Body of pancreas (tissue), 4 donors: ENCODE data around the gene SLCO1B3. TPM values are rescaled to one million over a fixed set of nuclear protein-coding genes. Genes with fewer than 3 reads are reported as not detected.
A peak's percentile ranks its signal among the peaks of the same experiment; 100 is the strongest.

Experiments used
- ATAC-seq: fragments of 150-250 bp; one replicate; pipeline ENCODE4 v1.9.1; 2016
- DNase-seq, 4 donors: peaks; one replicate each; pipeline ENCODE4 v3.0.0-alpha.2; 2019
- H3K27ac ChIP-seq, 4 donors: fragments of 200-600 bp; sonication (generic); 1 replicate in 3 of 4; 2 replicates in 1 of 4; pipeline versions ENCODE4 v1.5.1 to v1.6.1; 2016 to 2019; ENCODE audit warnings: mild to moderate bottlenecking in 1 of 4, mixed read lengths in 1 of 4, moderate library complexity in 1 of 4
- H3K27me3 ChIP-seq, 2 donors: fragments of 200-600 bp; sonication (generic); one replicate each; pipeline ENCODE4 v1.6.0; 2016; ENCODE audit warnings: mild to moderate bottlenecking in 1 of 2
- H3K36me3 ChIP-seq, 2 donors: fragments of 200-600 bp; sonication (generic); replicated peaks in 1 of 2; 2 replicates each; pipeline ENCODE4 v1.5.1; 2016; ENCODE audit warnings: low read depth in 2 of 2; ENCODE audit not compliant: insufficient read depth in 1 of 2
- H3K4me1 ChIP-seq: fragments of 200-600 bp; sonication (generic); one replicate; pipeline ENCODE4 v1.6.0; 2016
- H3K4me3 ChIP-seq, 2 donors: fragments of 200-600 bp; sonication (generic); 1 replicate in 1 of 2; 2 replicates in 1 of 2; pipeline ENCODE4 v1.5.1; 2016 to 2019
- H3K9me3 ChIP-seq, 3 donors: fragments of 200-600 bp; sonication (generic); 1 replicate in 2 of 3; 2 replicates in 1 of 3; pipeline ENCODE4 v1.5.1; 2016
- POLR2A ChIP-seq, 3 donors: fragments of 450-650 bp; IDR thresholded peaks; one replicate each; pipeline ENCODE4 v1.6.1; 2016; ENCODE audit warnings: antibody characterized with exemption in 3 of 3, mild to moderate bottlenecking in 2 of 3
- WGBS, 2 donors: methylation state at CpG; one replicate each; pipeline ENCODE4 v1.1.5; 2017; 5-methylcytosine and 5-hydroxymethylcytosine counted together
- intact Hi-C: fragments of 100-400 bp; cut with DNase I; formaldehyde crosslinking; loops from one replicate; pipeline ENCODE4 v1.15.1; 2023
- total RNA-seq, 2 donors: library from RNA; depleted of rRNA; stranded (reverse); fragments of >200 nt; gene quantifications; one replicate each; pipeline ENCODE4 v1.1.0, GENCODE V29; 2016
- TF ChIP-seq, protein P1 (sequence below), 7 experiments: fragments of 450-650 bp in 4 of 7; fragments of 200-600 bp in 3 of 7; sonication (generic) in 3 of 7; IDR thresholded peaks; one replicate each; pipeline ENCODE4 v1.5.1; 2016 to 2019; ENCODE audit warnings: antibody characterized with exemption in 7 of 7

SLCO1B3 gene
- total RNA-seq, 2 donors from 2014 or later = not detected

- intact Hi-C loops = no loop called here
These were observed 106.8 kb downstream of the SLCO1B3 start for GRCh38 chr12:20917269-20917668.

GRCh38 chr12:20917819-20918218, 107.3 kb downstream of the SLCO1B3 start:
- Histone ChIP-seq H3K9me3 (no peaks in the 10 kb centered on the region), H3K27ac (no peak overlapping the region), H3K36me3 (no peaks in the 10 kb centered on the region), H3K4me3 (no peak overlapping the region), H3K27me3 (no peaks in the 10 kb centered on the region), H3K4me1 (no peaks in the 10 kb centered on the region)
- intact Hi-C loops = no loop called here
- DNase-seq (no peak), ATAC-seq (no peak)
- TF ChIP-seq, protein P1, sequence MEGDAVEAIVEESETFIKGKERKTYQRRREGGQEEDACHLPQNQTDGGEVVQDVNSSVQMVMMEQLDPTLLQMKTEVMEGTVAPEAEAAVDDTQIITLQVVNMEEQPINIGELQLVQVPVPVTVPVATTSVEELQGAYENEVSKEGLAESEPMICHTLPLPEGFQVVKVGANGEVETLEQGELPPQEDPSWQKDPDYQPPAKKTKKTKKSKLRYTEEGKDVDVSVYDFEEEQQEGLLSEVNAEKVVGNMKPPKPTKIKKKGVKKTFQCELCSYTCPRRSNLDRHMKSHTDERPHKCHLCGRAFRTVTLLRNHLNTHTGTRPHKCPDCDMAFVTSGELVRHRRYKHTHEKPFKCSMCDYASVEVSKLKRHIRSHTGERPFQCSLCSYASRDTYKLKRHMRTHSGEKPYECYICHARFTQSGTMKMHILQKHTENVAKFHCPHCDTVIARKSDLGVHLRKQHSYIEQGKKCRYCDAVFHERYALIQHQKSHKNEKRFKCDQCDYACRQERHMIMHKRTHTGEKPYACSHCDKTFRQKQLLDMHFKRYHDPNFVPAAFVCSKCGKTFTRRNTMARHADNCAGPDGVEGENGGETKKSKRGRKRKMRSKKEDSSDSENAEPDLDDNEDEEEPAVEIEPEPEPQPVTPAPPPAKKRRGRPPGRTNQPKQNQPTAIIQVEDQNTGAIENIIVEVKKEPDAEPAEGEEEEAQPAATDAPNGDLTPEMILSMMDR (IDR thresholded peaks at IDR 0.05) = no peak
- TF ChIP-seq POLR2A (IDR thresholded peaks at IDR 0.05) = no peak
- 79 to 91% methylated on average over 1 of the region's 1 CpG for WGBS, 2 donors

More at GRCh38 chr12:20917269-20917668, 106.8 kb downstream of the SLCO1B3 start:
- TF ChIP-seq, protein P1 (IDR thresholded peaks at IDR 0.05) = no peak
- TF ChIP-seq POLR2A (IDR thresholded peaks at IDR 0.05) = no peak
- Histone ChIP-seq H3K9me3 (no peaks in the 10 kb centered on the region), H3K27ac (no peak overlapping the region), H3K36me3 (no peaks in the 10 kb centered on the region), H3K4me3 (no peak overlapping the region), H3K4me1 (no peaks in the 10 kb centered on the region), H3K27me3 (no peaks in the 10 kb centered on the region)
- 60 to 63% methylated on average over 5 to 6 of the region's 6 CpGs for WGBS, 2 donors
- DNase-seq (no peak), ATAC-seq (no peak)

DNA sequence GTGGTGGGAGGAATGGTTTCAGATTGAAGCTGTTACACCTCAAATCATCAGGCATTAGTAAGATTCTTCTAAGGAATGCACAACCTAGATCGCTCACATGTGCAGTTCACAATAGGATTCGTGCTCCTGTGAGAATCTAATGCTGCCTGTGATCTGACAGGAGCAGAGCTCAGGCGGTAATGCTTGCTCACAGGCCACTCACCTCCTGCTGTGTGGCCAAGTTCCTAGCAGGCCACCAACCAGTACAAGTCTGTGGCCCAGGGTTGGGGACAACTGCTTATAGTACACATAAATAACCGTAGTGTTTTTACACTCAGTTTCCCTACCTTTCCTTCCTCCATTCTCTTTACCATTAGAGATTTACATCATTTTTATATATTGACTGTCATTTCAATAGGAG, 121.4 kb downstream of the SLCO1B3 start:
- Histone ChIP-seq H3K4me1 (no peaks in the 10 kb centered on the region), H3K9me3 (no peaks in the 10 kb centered on the region), H3K36me3 (no peaks in the 10 kb centered on the region), H3K27ac (no peak overlapping the region), H3K27me3 (no peaks in the 10 kb centered on the region), H3K4me3 (no peak overlapping the region)
- intact Hi-C loops = no loop called here
- DNase-seq (no peak), ATAC-seq (no peak)
- 58 to 67% methylated on average over 4 of the region's 4 CpGs for WGBS, 2 donors
- TF ChIP-seq, protein P1 (IDR thresholded peaks at IDR 0.05) = no peak
- TF ChIP-seq POLR2A (IDR thresholded peaks at IDR 0.05) = no peak

GRCh38 chr12:20946732-20947131, 136.2 kb downstream of the SLCO1B3 start:
- Histone ChIP-seq H3K9me3 (no peaks in the 10 kb centered on the region), H3K36me3 (no peaks in the 10 kb centered on the region), H3K4me3 (no peak overlapping the region), H3K4me1 (no peaks in the 10 kb centered on the region), H3K27ac (no peak overlapping the region), H3K27me3 (no peaks in the 10 kb centered on the region)
- intact Hi-C loops = loop anchor here (10.0 kb wide), 2 partner anchors 118 to 218 kb away; no protein-coding TSS in a partner anchor
- DNase-seq (peak; percentile 45 to 62 (median 48)), ATAC-seq (no peak)
- TF ChIP-seq, protein P1 (IDR thresholded peaks at IDR 0.05) = peak; percentile 20 to 59 (median 51)
- no peak for TF ChIP-seq POLR2A (IDR thresholded peaks at IDR 0.05)
- 22 to 38% methylated on average over 5 of the region's 5 CpGs for WGBS, 2 donors

- ATAC-seq (peak; percentile 83), DNase-seq (peak in 1 of 4 donors; percentile 6)
- Histone ChIP-seq H3K4me3 (no peak overlapping the region), H3K27me3 (no peaks in the 10 kb centered on the region), H3K27ac (no peak overlapping the region), H3K36me3 (no peaks in the 10 kb centered on the region), H3K9me3 (no peaks in the 10 kb centered on the region), H3K4me1 (no peaks in the 10 kb centered on the region)
- intact Hi-C loops = no loop called here
- TF ChIP-seq, protein P1 (IDR thresholded peaks at IDR 0.05) = peak; percentile 26 to 68 (median 57)
- no peak for TF ChIP-seq POLR2A (IDR thresholded peaks at IDR 0.05)
- WGBS, 2 donors = 30 to 35% methylated on average over 3 of the region's 3 CpGs
These were observed 139.7 kb downstream of the SLCO1B3 start for GRCh38 chr12:20950248-20950647.
